ENCODE measurements around the gene GKN2.

Gene GKN2, protein sequence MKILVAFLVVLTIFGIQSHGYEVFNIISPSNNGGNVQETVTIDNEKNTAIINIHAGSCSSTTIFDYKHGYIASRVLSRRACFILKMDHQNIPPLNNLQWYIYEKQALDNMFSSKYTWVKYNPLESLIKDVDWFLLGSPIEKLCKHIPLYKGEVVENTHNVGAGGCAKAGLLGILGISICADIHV

DNA sequence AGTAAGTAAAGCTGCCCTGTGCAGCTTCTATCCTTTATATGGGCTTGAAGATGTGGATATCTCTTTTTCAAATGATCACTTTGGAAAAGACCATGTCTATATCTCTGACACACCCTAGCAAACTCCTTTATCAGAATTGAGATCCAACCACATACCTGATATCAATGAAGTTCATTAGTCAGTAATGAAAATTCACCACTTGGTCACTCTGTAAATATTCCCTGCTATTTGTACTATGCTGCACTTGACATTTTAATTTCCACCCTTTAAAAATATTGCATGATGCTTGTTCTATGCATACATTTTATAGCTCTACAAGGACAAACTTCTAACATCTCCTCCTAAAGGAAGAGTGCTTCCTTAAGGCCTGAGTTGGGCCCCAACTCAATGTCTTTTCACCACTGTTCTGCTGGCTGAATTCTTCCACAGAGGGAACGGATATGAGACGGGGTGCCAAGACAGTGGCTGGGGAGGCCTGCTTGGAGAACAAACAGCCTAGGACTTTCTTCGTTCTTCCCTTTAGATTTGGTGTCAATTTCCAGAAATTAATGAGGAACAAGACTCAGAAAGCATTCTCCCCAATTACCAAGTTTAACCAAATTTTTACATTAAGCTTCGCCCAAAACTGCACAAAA is at the start of gene GKN2:
GKN2 (minus strand) TSS at position 7 of the 635 bp plus-strand sequence. CDS start 32 bp downstream, outside the sequence.
- no peak for DNase-seq

DNA sequence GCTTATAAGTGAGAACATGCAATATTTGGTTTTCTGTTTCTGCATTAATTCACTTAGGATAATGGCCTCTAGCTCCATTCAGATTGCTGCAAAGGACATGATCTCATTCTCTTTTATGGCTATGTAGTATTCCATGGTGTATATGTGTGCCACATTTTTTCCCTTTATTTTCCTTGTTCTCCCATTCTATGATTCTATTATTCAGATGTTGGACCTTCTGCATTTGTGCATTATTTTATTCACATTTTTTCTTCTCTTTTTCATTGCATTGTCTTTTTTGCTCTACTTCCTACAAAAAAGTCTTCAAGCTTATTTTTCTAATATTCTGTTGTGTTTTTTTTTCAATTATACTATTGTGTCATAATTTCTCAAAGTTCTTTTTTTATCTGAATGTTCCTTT is 49.2 kb upstream of the GKN2 start:
- no peak for DNase-seq

DNA sequence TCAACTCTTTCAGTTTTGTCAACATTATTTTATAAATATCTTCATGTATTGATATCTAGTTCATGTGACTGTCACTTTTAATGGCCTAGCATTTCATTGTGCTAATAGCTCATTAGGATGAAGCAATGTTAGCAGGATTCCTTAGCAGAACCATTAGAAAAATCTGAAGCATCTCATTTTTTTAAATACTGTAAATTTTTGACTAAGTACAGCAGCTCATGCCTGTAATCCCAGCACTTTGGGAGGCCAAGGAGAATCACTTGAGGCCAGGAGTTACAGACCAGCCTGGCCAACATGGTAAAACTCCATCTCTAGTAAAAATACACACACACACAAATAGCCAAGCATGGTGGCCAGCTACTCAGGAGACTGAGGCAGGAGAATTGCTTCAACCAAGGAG is 44.7 kb upstream of the GKN2 start:
- DNase-seq: no peak

DNA sequence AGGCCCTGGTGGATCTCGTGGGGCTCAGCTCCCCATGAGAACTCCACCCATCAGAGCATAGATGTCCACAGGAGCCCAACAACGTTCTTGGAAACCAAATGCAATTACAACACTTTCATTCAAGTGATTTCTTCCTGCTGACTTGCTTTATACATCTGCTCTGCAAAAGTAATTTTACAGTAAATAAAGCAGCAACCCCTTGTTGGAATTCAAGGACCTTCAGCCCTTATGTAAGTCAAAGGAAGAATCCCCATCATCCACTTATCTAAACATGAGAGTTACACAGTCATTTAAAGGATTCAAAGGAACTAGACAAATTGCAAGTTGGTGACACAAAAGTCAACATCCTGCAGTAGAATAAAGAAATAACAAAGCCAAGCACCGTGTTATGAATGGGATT is 43.2 kb upstream of the GKN2 start:
- no peak for DNase-seq

DNA sequence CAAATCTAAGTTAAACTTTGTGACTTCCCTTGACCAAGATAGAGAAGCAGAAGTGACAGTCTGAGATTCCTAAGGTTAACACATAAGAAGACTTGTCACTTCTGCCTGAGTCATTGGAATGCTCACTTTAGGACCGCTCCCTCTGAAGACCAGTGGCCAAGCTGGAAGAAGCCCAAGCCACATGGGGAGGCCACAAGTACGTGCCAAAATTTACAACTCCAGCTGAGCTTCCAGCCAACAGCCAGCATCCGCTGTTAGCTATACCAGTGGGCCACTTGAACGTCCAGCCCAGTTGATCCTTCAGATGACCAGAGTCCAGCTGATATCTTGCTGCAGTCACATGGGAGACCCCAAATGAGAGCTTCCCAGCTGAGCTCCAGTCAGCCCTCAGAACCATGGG is 42.2 kb upstream of the GKN2 start:
- no peak for DNase-seq

DNA sequence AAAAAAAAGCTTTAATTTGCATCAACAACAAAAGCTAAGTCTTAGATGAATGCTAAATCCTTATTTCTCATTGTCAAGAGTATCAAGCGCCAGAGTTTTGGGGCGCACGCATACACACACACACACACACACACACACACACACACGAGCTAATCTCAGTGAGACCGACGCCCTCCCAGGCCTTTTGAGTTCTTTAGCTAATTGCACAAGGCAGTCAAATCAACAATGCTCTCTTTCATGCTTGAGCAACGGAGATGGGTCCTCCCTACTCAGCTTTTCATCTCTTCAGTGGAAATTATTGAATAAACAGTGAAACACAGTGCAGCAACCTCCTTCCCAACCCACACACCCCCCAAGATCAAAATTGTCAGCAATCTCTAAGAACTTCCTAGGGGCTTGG is 41.0 kb upstream of the GKN2 start:
- no peak for DNase-seq

DNA sequence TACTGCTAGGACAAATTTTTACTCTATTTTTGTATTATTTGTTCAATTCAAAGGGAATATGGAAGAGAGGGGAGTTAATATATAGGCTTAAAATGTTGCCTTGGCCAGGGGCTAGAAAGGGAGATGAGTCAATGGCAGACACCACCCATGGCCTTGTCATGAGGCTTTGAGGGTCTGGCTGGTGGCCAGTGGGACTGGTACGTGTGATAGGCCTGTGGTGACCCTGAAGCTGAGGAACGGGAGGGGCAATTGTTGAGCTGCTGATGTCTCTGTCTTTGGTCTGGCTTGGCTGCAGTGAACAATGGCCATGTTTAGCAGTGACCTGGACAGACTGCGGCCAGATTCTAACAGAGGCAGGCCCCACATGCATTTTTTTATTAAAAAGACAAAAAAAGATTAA is 40.2 kb upstream of the GKN2 start:
- no peak for DNase-seq

DNA sequence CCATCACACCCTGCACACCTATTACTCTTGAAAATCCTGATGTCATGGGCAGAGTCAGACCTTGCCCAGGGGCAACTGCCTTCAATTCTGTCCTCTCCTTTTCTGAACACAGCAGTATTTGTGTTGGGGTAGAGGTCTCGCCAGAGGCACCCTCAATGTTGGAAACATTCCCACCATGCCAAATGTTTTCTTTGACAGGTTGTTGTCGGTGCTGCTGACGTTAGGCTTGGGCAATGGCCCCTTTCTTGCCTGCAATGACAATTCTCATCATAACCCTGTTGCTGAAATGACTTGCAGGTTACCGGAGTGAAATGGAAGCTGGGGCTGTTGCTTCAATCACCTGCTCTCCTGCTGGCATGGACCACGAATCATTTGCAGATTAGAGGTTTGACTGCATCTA is 39.6 kb upstream of the GKN2 start:
- no peak for DNase-seq

DNA sequence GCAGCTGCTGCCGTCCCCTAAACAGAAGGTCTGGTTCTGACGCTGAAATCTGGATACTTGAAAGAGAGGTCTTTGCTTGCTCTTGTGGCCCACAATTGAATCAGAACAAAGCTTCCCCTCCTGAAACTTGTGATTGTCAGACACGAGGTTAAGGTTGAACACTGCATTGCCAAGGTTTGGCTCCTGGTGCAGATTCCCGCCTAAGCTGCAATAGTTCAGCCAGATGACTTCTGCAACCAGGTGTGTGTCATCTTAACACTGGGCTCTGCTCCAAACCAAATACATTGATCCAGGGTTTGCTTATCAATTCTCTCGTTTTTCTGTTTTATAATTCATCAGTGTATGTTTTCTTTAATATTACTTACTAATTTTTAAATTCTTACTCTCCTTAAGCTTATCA is 36.3 kb upstream of the GKN2 start:
- DNase-seq: no peak

DNA sequence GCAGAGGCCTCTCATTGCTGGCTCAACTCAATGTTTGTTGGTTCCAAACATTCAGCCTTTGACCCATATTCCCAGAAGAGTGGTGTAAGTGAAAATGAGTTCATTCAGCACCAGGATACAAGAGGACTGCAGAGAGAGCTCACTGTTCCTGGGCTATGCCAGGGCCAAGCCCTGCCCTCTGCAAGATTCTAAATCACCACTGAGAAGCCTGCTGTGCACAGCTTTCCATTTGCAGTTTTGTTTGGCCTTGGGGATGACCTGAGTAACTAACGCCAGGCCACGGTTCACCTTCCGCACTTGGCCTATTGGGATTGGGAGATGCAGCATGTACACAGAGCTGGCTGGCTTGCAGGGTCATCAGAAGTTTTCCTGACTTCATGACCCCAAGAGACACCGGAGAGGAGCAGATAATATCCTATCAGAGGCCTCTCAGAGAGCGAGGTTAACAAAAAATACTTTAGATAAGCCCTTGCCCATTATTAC is 34.4 kb upstream of the GKN2 start:
- no peak for DNase-seq

DNA sequence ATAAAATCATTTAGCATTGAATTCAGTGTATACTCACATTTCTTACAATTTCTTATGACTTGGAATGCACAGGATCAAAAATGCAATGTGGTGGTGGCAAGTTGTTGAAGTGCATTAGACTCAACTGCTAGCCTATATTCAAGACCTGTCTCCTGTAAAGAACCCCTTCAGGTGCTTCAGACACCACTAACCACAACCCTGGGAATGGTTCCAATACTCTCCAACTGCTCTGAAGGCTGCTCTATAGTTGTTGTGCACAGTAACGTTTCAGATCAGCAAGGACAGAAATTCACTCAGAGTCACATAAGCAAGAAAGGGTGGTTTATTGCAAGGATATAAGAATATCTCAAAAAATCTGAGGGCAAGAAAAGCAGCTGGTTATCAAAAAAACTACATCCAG is 28.3 kb upstream of the GKN2 start:
- DNase-seq: no peak

DNA sequence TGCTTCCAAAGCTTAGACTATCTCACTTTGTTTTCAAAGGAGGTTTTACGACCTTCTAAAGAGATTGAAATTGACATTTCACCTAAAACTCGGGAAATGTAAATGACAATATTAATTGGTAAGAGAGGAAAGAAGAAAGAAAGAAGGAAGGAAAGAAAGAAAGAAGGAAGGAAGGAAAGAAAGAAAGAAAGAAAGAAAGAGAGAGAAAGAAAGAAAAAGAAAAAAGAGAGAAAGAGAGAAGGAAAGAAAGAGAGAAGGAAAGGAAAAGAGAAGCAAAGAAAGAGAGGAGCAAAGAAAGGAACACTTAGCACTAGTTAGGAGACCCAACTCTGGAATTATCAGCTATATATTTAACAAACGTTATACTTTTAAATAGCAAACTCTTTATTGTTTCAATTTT is 25.4 kb upstream of the GKN2 start:
- DNase-seq: no peak

DNA sequence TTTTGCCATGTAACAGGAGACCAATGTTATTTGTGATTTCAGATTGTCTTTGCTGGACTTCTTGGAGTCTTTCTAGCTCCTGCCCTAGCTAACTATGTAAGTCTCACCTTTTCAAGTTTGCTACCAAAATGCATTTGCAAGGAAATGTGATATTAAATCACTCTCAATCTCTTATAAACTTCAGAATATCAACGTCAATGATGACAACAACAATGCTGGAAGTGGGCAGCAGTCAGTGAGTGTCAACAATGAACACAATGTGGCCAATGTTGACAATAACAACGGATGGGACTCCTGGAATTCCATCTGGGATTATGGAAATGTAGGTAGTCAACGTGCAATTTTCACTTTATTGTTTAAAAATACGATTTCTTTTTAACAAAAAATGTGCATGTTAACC is 24.8 kb upstream of the GKN2 start:
- no peak for DNase-seq

DNA sequence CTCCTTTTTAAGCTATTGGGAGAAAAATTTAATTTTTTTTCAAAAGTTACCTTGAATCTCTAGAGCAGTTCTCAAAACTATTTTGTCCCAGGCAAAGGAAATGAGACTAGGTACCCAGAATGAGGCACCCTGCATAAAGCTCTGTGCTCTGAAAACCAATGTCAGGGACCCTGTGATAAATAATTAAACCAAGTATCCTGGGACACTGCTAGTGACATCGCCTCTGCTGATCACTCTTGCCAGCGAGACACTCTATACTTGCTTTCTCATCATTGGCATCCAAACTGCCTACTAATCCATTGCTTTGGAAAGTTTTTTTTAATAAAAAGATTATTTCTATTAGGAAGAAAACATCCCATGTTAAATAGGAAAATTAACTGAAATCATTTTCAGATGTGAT is 23.2 kb upstream of the GKN2 start:
- DNase-seq: no peak

DNA sequence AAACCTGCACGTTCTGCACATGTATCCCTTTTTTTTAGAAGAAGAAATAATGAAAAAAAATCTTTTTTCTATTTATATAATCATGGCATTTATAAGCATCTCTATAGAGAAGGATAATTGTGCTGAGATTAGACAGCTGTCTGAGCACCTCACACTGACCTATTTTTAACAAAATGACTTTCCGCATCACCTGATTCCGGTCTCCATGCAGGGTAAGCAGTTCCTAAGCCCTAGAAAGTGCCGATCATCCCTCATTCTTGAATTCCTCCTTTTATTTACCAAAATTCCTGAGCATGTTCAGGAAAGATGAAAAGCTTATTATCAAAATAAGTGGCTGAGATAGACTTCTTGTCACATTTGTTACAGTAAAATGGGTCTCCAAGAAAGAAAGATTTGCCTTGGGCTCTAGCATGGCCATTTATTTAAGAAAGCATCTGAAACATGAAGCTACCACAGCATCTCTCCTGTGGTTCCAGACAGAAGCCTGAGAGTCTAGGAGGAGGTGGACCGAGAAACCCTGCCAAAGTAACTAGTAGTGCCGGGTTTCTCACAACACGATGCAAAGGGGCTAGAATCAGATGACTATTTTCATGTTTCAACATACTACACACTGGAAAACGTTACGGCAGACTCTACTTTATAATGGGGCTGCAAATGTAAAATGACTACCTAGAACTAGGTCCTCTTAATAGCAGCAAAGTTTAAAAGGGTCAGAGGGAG is 22.4 kb upstream of the GKN2 start:
- no peak for DNase-seq

DNA sequence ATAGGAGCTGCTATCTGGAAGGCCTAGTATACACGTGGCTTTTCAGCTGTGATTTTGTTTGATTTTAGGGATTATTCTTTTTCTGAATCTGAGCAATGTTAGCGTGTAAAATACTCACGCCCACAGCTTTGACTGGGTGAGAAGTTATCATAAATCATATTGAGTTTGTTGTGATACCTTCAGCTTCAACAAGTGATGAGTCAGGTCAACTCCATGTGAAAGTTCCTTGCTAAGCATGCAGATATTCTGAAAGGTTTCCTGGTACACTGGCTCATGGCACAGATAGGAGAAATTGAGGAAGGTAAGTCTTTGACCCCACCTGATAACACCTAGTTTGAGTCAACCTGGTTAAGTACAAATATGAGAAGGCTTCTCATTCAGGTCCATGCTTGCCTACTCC is 21.6 kb upstream of the GKN2 start, which contains the start of gene GKN1:
GKN1 (plus strand) TSS at position 386 of the 400 bp plus-strand sequence. CDS start 42 bp downstream, outside the sequence.
- no peak for DNase-seq

DNA sequence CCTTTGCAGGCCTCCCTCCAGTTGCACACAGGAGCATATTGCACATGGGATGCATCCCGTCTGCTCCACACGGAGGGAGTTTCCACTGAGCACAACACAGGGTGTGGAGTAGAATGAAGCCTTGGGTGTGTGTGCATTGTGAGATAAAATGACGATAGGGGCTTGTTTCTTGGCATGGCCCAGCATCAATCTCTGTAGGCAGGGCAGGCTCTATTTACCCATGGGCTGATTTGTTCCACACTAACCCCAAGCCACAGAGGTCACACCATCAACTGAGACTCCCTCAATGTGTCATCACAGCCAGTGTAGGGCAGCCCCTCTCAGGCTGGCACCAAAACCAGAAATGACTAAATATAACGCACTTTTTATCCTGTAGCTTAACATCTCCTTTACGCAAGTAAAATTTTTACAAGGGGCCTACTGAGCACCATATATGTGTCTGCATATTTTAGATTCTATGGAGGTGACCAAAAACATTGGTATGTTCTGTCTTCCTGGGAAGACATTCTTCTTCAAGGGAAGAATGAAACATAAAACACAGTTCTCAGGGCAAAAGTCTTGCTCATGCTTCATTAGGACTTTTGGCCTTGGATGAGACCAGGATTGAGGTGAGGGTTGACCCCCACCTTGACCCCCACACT is 19.0 kb upstream of the GKN2 start:
- DNase-seq: no peak

DNA sequence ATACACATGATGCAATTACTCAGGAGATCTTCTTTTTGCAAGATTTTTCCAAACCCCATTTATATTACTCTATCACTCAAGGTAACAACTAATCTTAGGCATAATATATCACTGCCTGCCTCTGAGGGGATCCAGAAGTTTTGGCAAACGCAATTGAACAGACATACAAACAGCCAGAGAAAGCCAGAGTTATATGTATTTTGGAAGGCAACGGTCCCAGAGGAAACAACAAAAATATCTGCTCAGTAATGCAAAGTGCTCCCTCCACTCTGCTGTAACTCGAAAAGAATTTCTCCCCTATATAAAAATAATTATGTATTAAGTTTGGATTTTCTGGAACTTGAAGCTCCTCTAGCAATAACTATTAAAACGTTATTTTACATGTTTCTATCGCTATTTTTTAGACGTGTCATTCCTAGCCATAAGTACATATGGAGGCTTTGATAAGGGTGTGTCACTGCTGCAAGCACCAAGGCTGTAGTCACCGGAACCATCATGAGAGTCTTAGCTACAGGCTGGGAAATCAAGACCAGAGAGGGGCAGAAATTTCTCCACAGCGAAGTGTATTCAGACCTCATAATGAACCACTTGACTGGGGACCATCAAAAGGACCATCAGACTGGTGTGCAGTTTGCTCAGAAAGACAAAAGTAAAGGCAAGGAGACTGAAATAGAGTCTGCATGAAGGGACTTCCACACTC is 18.0 kb upstream of the GKN2 start:
- no peak for DNase-seq

DNA sequence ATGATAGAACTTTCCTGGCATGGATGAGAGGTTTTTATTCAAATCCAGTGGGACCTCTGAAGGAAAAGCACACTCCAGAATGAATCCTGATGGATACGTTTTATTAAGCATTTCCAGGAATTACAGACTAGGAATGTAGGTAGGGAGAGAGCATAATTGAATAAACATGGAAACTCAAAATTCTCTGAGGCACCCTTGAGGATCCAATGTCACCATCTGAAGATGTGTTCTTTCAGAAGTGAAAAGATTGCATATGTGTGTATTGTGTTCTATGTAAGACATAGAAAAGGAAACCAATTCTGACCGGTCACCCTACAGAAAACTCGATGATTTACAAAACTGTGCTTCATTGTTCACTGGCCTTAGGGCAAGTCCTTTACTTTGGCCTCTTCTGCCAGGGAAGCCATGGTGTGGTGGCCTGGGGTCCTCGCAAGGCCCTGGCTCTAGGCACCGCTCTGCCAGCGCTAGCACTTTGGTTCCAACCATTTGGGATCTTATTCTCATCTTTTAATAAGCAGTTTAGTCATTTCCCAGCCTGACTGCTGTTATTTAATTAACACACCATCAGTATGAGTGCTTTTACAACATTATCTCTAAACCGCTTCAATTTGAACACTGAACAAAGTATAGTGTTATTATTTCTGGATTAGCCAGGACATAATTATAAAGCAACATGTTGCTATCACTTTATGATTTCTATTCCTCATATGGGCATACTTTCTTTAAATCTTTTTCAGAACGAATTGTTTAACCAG is 17.2 kb upstream of the GKN2 start:
- DNase-seq: no peak

DNA sequence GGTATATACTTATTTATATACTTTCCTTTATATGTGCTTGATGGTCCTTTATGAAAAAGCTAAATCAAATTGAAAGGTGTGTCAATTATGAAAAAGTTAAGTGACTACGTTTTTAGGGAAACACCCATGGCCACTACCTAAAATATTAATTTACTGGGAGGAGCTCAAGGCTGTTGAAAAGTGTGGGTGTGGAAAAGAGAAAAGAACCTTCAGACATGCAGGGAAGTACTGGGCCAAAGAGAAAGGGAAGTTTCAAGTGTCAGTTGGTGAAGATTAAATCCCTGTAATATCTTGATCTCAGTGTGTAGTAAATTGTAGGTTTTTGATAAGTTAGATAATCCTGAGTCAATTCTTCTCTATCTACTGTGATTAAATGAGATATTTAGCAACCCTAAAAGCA is 15.5 kb upstream of the GKN2 start:
- no peak for DNase-seq

DNA sequence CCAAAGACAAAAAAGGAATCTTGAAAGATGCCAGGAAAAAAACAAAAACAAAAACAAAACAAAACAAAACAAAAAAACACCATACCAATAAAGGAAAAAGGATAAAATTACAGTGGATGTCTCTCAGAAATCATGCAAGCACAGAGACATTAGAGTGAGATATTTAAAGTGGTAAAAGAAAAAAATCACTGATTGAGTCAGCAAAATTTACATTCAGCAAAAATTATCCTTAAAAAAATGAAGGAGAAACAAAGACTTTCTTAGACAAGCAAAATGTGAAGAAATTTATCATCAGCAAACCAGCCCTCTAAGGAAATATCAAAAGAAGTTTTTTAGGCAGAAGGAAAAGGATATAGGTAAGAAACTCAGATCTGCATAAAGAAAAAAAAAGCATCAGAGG is 11.6 kb upstream of the GKN2 start:
- no peak for DNase-seq

DNA sequence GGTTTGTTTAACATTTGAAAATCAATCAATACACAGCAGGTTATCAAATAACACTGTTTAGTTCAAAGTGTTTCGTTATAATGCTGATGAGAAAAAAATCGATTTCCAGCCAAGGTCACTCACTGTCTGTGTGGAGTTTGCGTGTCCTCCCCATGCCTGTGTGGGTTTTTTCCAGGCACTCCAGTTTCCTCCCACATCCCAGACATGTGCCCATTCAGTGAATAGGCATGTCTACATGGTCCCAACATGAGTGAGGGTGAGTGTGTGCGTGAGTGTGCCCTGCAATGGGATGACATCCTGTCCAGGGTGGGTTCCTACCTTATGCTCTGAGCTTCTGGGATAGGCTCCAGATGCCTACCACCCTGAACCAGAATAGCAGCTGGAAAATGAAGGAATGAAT is 8.7 kb upstream of the GKN2 start:
- DNase-seq: no peak

All from NCI-H187 treated with DMSO at 0.1 percent for 48 hours (cell line).